CD4-positive, alpha-beta memory T cell (primary cell): Measurements from ENCODE around the gene ZC3H18. TPM values are rescaled to one million over a fixed set of nuclear protein-coding genes. Genes with fewer than 3 reads are reported as not detected.

Source experiments
- CTCF ChIA-PET: fragments of 350-600 bp; sonication (Branson Sonifier 250); formaldehyde crosslinking; loops from one replicate; lab custom pipeline; 2021; ENCODE audit warnings: inconsistent platforms; ENCODE audit not compliant: partially characterized antibody; lab: Charles Lee
- POLR2A ChIA-PET: fragments of 350-600 bp; sonication (Branson Sonifier 250); formaldehyde crosslinking; loops from one replicate; lab custom pipeline; 2021; ENCODE audit not compliant: partially characterized antibody; lab: Charles Lee
- DNase-seq, 5 donors: peaks; one replicate each; pipeline versions ENCODE4 v3.0.0 to v3.0.0-alpha.2; 2020 to 2022; ENCODE audit warnings: mixed read lengths in 1 of 5
- H3K27ac ChIP-seq: one replicate; pipeline ENCODE4 v1.7.0; 2013; ENCODE audit warnings: low read depth, low read length
- H3K27me3 ChIP-seq: 2 replicates; pipeline ENCODE4 v1.7.0; 2013; ENCODE audit warnings: mild to moderate bottlenecking, low read length, moderate library complexity; ENCODE audit not compliant: insufficient read depth
- H3K36me3 ChIP-seq: 2 replicates; pipeline ENCODE4 v1.7.0; 2013; ENCODE audit warnings: mild to moderate bottlenecking, low read length, moderate library complexity; ENCODE audit not compliant: insufficient read depth
- H3K4me1 ChIP-seq: 2 replicates; pipeline ENCODE4 v1.7.0; 2013; ENCODE audit warnings: mild to moderate bottlenecking, low read length, moderate library complexity; ENCODE audit not compliant: insufficient read depth
- H3K4me3 ChIP-seq, 2 donors: one replicate each; pipeline ENCODE4 v1.7.0; 2013; ENCODE audit warnings: low read length in 2 of 2, mild to moderate bottlenecking in 1 of 2
- H3K9me3 ChIP-seq, 2 donors: one replicate each; pipeline ENCODE4 v1.7.0; 2013; ENCODE audit warnings: low read length in 2 of 2, control low read depth in 1 of 2; ENCODE audit not compliant: control insufficient read depth in 1 of 2
- H3K27ac Mint-ChIP-seq, 7 donors: one replicate each; pipeline ENCODE4 v1.8.0; 2020 to 2021; ENCODE audit warnings: mixed read lengths in 7 of 7, mild to moderate bottlenecking in 6 of 7, inconsistent platforms in 3 of 7, moderate library complexity in 3 of 7
- H3K27me3 Mint-ChIP-seq, 2 donors: one replicate each; pipeline ENCODE4 v1.8.0; 2020 to 2021; ENCODE audit warnings: mixed read lengths in 2 of 2
- H3K36me3 Mint-ChIP-seq, 2 donors: one replicate each; pipeline ENCODE4 v1.8.0; 2020 to 2021; ENCODE audit warnings: mixed read lengths in 2 of 2, inconsistent platforms in 1 of 2, mild to moderate bottlenecking in 1 of 2
- H3K4me1 Mint-ChIP-seq, 4 donors: one replicate each; pipeline ENCODE4 v1.8.0; 2020 to 2021; ENCODE audit warnings: mixed read lengths in 4 of 4, mild to moderate bottlenecking in 1 of 4
- H3K4me3 Mint-ChIP-seq, 8 donors: one replicate each; pipeline ENCODE4 v1.8.0; 2020 to 2021; ENCODE audit warnings: mixed read lengths in 8 of 8, mild to moderate bottlenecking in 7 of 8, moderate library complexity in 6 of 8, inconsistent platforms in 3 of 8
- H3K9me3 Mint-ChIP-seq, 8 donors: one replicate each; pipeline ENCODE4 v1.8.0; 2020 to 2021; ENCODE audit warnings: mixed read lengths in 8 of 8, mild to moderate bottlenecking in 5 of 8, inconsistent platforms in 3 of 8, moderate library complexity in 1 of 8
- intact Hi-C: fragments of 100-400 bp; cut with micrococcal nuclease; formaldehyde crosslinking; loops from one replicate; pipeline ENCODE4 v1.15.1; 2023
- polyA plus RNA-seq, 2 donors: library from polyadenylated mRNA; unstranded; fragments of 300-500 nt; fragmentation: Illumina TruSeq; gene quantifications; one replicate each; pipeline ENCODE4 v1.2.3, GENCODE V29; 2021
- total RNA-seq, 2 experiments: library from RNA; stranded (reverse); gene quantifications; one replicate each; pipeline ENCODE4 v1.2.3, GENCODE V29; 2021

ZC3H18 gene
- total and polyA plus RNA-seq, 4 experiments from 2014 or later = 3.0 to 91.5 (median 54.0) TPM

GRCh38 chr16:88536971-88537751 is 33.0 kb upstream of the ZC3H18 start:
- Mint-ChIP-seq H3K9me3 (peaks cover 0 to 3% (median 0%) of the 10 kb centered on the region in 8 donors), H3K4me3 (no peak overlapping the region), H3K4me1 (peaks cover 5 to 18% (median 6%) of the 10 kb centered on the region in 4 donors), H3K27me3 (peaks cover 1 to 2% of the 10 kb centered on the region in 2 donors), H3K36me3 (peaks cover 0 to 6% of the 10 kb centered on the region in 2 donors), H3K27ac (peak overlapping the region in 2 of 7 donors; percentile 23 to 83)
- H3K27ac ChIP-seq = no peak overlapping the region
- DNase-seq = no peak
- H3K4me1 ChIP-seq = peaks cover 10% of the 10 kb centered on the region
- H3K4me3 ChIP-seq = no peak overlapping the region
- ChIA-PET CTCF (no interaction called here), POLR2A (interaction anchor here (2.8 kb wide), 1 partner anchor 85 kb away, joined by 12 read pairs; the partner anchor contains the start of gene ZFPM1)
- no peaks in the 10 kb centered on the region for H3K27me3 ChIP-seq
- intact Hi-C loops = no loop called here
- H3K9me3 ChIP-seq = no peaks in the 10 kb centered on the region
- H3K36me3 ChIP-seq = no peaks in the 10 kb centered on the region

DNA sequence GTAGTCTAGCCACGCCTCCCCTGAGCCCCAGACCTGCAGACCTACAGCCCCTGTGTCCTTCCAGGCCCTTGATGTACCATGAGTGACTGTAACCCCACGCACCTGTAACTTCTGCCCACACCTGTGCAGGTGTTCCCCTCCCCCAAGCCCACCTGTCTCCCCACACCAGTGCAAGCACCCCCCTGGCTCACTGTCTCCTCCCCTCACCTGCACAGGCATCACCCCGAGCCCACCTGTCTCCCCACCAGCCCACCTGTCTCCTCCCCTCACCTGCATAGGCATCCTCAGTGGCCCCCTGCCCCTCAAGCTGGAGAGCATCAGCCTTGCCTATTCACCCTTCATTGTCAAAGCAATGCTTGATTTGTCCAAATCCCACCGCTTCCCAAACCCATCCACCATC is 32.3 kb upstream of the ZC3H18 start:
- Mint-ChIP-seq H3K4me1 (peaks cover 5 to 18% (median 6%) of the 10 kb centered on the region in 4 donors), H3K36me3 (peaks cover 0 to 6% of the 10 kb centered on the region in 2 donors), H3K27me3 (peaks cover 1 to 2% of the 10 kb centered on the region in 2 donors), H3K4me3 (no peak overlapping the region), H3K9me3 (peaks cover 0 to 10% (median 4%) of the 10 kb centered on the region in 8 donors), H3K27ac (peak overlapping the region in 2 of 7 donors; percentile 47 to 83)
- intact Hi-C loops = no loop called here
- H3K4me1 ChIP-seq = peaks cover 10% of the 10 kb centered on the region
- no peak overlapping the region for H3K4me3 ChIP-seq
- CTCF ChIA-PET = no interaction called here
- no peak overlapping the region for H3K27ac ChIP-seq
- no peak for DNase-seq
- no peaks in the 10 kb centered on the region for H3K36me3 ChIP-seq
- H3K27me3 ChIP-seq = no peaks in the 10 kb centered on the region
- H3K9me3 ChIP-seq = peaks cover 0 to 3% of the 10 kb centered on the region in 2 donors
- POLR2A ChIA-PET = interaction anchor here (2.8 kb wide), 1 partner anchor 86 kb away, joined by 12 read pairs; the partner anchor contains the start of gene ZFPM1

DNA sequence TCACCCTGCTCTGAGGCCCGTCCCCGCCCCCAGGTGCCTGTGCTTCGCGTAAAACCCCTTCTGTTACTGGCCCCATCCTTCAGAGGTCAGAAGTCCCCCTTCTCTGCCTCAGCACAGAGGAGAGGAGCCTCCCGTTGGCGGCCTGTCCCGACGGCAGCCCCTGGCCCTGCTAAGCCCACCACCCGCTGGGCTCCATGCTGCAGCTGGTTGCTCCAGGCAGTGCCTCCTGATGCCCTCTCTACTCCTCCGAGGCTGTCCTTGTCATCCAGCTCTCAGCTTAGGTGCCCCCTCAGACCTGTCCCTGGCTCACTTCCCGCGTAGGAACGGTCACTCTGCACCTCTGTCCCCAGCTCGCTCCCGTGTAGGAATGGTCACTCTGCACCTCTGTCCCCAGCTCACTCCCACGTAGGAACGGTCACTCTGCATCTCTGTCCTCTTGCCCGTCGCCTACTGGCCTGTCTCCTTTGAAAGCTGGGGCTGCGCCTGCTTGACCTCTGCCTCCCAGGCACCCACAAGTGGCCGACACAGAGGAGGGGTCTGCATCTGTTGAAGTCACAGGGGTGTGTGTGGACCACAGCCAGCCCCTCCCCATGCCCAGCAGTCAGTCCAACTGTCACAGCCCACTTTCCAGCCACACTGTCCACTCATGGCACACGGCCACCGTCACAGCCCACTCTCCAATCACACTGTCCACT is 31.7 kb upstream of the ZC3H18 start:
- no peak for DNase-seq
- H3K4me1 Mint-ChIP-seq = peaks cover 5 to 18% (median 6%) of the 10 kb centered on the region in 4 donors
- peaks cover 1 to 2% of the 10 kb centered on the region in 2 donors for H3K27me3 Mint-ChIP-seq
- intact Hi-C loops = no loop called here
- H3K27me3 ChIP-seq = no peaks in the 10 kb centered on the region
- peaks cover 0 to 16% (median 9%) of the 10 kb centered on the region in 8 donors for H3K9me3 Mint-ChIP-seq
- peaks cover 4 to 6% of the 10 kb centered on the region in 2 donors for H3K36me3 Mint-ChIP-seq
- peak overlapping the region in 3 of 7 donors; percentile 63 to 83 (median 79) for H3K27ac Mint-ChIP-seq
- ChIA-PET POLR2A (no interaction called here), CTCF (interaction anchor here (0.9 kb wide), 1 partner anchor 22 kb away, joined by 3 read pairs; no protein-coding TSS in a partner anchor)
- peaks cover 0 to 3% of the 10 kb centered on the region in 2 donors for H3K9me3 ChIP-seq
- no peak overlapping the region for H3K4me3 ChIP-seq
- H3K36me3 ChIP-seq = no peaks in the 10 kb centered on the region
- no peak overlapping the region for H3K4me3 Mint-ChIP-seq
- peaks cover 10% of the 10 kb centered on the region for H3K4me1 ChIP-seq
- H3K27ac ChIP-seq = no peak overlapping the region

DNA sequence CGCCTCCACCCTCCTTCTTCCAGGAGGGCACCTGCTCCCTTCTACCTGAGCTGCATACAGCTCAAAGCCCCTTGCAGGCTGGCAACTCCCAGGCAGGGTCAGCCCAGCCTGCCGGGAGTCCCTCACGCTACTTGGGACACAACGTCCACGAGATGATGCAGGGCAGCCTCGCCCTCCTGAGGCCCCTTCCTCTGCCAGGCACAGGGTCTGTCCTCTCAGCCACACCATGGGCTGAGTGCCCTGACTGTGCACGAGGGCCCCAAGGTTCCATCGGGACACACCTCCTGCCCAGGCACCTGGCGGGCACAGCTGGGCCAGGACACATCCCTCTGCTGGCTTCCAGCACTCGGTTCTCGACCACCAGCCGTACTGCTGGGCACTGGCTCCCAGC is 30.9 kb upstream of the ZC3H18 start:
- Histone ChIP-seq H3K4me3 (no peak overlapping the region), H3K27ac (no peak overlapping the region), H3K4me1 (peaks cover 10% of the 10 kb centered on the region), H3K9me3 (peaks cover 0 to 3% of the 10 kb centered on the region in 2 donors), H3K36me3 (no peaks in the 10 kb centered on the region), H3K27me3 (no peaks in the 10 kb centered on the region)
- POLR2A ChIA-PET = interaction anchor here (0.5 kb wide), 1 partner anchor 263 kb away, joined by 3 read pairs; no protein-coding TSS in a partner anchor
- Mint-ChIP-seq H3K9me3 (peaks cover 0 to 22% (median 13%) of the 10 kb centered on the region in 8 donors), H3K4me1 (peaks cover 5 to 18% (median 6%) of the 10 kb centered on the region in 4 donors), H3K36me3 (peaks cover 6% of the 10 kb centered on the region in 2 donors), H3K27me3 (peaks cover 1 to 2% of the 10 kb centered on the region in 2 donors), H3K27ac (peak overlapping the region in 1 of 7 donors; percentile 83), H3K4me3 (no peak overlapping the region)
- intact Hi-C loops = no loop called here
- CTCF ChIA-PET = interaction anchor here (0.9 kb wide), 1 partner anchor 21 kb away, joined by 3 read pairs; no protein-coding TSS in a partner anchor
- no peak for DNase-seq

DNA sequence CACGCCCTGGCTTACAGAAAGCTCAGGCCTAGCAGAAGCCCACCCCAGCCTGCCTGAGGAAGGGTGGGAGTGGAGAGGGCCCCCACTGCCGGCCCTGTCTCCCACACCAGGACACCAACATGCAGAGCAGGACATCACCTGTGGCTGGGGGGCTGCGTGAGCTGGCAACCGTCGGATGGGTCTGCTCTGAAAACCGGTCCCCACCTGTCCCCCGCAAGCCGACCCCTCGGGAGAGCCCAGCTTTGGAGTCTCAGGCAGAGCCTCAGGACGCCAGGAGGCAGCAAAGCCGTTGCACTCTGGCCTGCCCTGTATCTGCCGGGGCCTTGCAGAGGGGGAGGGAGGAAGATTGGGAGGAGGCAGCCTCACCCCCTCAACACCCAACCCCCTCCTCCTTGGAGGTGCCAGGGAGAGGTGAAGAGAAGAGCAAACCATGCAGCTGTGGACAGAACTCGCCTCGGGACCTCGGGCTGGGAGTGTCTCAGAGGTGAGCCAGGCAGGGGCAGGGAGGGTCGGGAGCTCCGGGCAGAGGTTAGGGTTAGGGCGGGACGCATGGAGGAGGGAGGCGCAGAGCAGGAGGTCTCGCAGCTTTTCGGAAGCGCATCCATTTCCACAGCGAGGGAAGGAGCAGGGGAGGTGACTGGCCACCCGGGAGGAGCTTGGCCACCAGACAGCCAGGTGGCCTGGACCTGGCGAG is 30.4 kb upstream of the ZC3H18 start:
- H3K27ac ChIP-seq = no peak overlapping the region
- ChIA-PET CTCF (no interaction called here), POLR2A (interaction anchor here (0.5 kb wide), 1 partner anchor 263 kb away, joined by 3 read pairs; no protein-coding TSS in a partner anchor)
- intact Hi-C loops = no loop called here
- DNase-seq = peak in 1 of 5 donors; percentile 35
- H3K9me3 ChIP-seq = peaks cover 0 to 3% of the 10 kb centered on the region in 2 donors
- H3K4me3 ChIP-seq = no peak overlapping the region
- Mint-ChIP-seq H3K27me3 (peaks cover 1 to 2% of the 10 kb centered on the region in 2 donors), H3K27ac (no peak overlapping the region), H3K9me3 (peaks cover 0 to 22% (median 13%) of the 10 kb centered on the region in 8 donors), H3K4me1 (peaks cover 3 to 18% (median 5%) of the 10 kb centered on the region in 4 donors), H3K36me3 (peaks cover 5 to 6% of the 10 kb centered on the region in 2 donors), H3K4me3 (no peak overlapping the region)
- H3K4me1 ChIP-seq = peaks cover 9% of the 10 kb centered on the region
- no peaks in the 10 kb centered on the region for H3K27me3 ChIP-seq
- no peaks in the 10 kb centered on the region for H3K36me3 ChIP-seq

- intact Hi-C loops = no loop called here
- Mint-ChIP-seq H3K4me3 (no peak overlapping the region), H3K27me3 (peaks cover 2 to 3% of the 10 kb centered on the region in 2 donors), H3K36me3 (peaks cover 5 to 6% of the 10 kb centered on the region in 2 donors), H3K9me3 (peaks cover 0 to 25% (median 13%) of the 10 kb centered on the region in 8 donors), H3K4me1 (peaks cover 3 to 13% (median 5%) of the 10 kb centered on the region in 4 donors), H3K27ac (no peak overlapping the region)
- Histone ChIP-seq H3K27ac (no peak overlapping the region), H3K4me1 (peaks cover 3% of the 10 kb centered on the region), H3K36me3 (no peaks in the 10 kb centered on the region), H3K27me3 (no peaks in the 10 kb centered on the region), H3K4me3 (no peak overlapping the region), H3K9me3 (peaks cover 0 to 3% of the 10 kb centered on the region in 2 donors)
- peak in 1 of 5 donors; percentile 29 for DNase-seq
- ChIA-PET CTCF (no interaction called here), POLR2A (no interaction called here)
These were observed 29.7 kb upstream of the ZC3H18 start for GRCh38 chr16:88540346-88540977.
